ENCODE results near the gene MYH10.
A peak's percentile ranks its signal among the peaks of the same experiment; 100 is the strongest.

MYH10 gene

DNA sequence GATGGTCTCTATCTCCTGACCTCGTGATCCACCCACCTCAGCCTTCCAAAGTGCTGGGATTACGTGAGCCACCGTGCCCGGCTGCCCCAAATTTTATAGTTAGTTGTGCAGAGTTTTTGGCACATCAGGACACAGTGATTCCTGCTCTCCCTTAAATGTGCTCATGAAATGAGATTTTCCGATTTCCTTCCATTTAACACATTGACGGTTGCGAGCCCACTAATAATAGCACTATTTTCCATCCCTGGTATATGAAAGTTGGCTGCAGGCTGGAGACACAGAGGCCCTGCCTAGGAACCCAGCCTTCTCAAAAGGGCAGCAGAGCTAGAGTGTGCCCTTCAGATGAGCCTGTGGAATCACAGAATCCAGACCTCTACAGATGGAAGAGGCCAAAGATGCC lies 17.4 kb upstream of the MYH10 start:
- no peak for DNase-seq

- no peak for DNase-seq
Measured at GRCh38 chr17:8647202-8647601, 16.7 kb upstream of the MYH10 start.

- DNase-seq: no peak
Measured at GRCh38 chr17:8644507-8644902, 14.0 kb upstream of the MYH10 start.

DNA sequence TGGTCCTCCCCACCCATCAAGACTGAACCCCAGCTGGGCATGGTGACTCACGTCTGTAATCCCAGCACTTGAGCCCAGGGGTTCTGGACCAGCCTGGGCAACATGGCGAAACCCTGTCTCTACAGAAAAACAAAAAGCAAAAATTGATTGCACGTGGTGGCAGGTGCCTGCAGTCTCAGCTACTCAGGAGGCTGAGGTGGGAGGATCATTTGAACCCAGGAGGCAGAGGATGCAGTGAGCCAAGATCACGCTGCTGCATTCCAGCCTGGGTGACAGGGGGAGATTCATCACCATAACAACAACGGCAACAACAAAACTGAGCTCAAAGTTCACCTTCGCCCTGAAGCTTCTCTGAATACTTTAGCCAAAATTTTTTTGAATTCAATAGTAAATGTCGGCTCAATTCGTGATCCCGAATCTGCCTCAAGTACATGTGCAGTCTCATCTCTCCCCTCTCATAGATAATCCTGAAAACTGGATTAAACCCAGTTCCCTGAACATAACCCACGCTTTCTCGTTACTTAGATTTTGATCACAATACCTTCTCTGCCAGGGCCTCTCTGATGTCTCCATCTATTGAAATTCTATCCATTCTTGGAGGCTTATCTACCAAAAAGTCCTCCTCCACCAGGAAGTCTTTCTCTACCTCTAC lies 13.5 kb upstream of the MYH10 start:
- no peak for DNase-seq

DNA sequence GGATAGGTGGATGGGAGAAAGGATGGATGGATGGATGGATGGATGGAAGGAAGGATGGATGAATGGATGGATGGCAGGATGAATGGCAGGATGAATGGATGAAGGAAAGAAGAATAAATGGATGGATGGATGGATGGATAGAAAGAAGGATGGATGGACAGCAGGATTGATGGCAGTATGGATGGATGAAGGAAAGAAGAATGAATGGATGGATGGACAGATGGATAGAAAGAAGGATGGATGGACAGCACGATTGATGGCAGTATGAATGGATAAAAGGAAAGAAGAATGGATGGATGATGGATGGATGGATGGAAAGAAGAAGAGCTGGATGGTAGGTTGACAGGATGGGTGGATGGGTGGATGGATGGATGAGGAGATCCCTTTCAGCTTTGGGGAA lies 9.2 kb upstream of the MYH10 start:
- no peak for DNase-seq

GRCh38 chr17:8632061-8632460 lies 1.5 kb upstream of the MYH10 start:
- peak in 1 of 3 experiments; percentile 26 for DNase-seq

GRCh38 chr17:8631554-8631877 lies 991 bp upstream of the MYH10 start:
- no peak for DNase-seq

DNA sequence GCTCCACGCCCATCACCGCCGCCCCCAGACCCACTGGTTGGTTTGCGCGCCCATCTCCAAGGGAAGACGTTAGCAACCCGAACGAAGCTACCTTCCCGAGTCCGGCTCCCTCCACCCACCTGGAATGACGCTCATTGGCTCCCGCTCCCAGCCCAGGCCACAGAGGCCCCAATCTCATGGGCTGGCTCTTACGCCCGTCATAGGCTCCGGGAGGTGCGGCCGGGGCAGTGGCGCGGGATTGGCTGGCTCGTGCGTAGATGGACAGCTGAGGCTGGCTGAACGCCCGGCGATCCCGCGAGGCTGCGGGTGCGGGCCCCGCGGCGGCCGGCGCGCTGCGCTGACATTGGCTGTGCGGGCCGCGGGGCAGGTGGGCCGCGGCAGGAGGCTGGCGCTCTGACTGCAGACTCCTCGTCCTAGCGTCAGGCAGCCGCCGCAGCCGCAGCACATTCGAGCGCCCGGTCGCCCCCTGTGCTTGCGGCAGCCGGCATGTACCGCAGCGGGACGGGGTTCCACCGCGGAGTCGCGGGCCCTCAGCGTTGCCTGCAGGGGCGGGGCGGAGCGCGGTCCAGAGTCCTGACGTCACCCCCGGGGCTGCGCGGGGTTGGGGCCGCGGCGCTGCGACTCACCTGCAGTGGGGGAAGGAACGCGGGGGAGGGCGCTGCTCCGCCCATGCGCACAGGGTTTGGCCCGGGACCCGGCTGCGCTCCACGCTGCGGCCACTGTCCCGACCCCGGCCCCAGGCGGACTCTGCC lies 453 bp upstream of the MYH10 start:
- DNase-seq: peak; percentile 95 to 99 (median 97)

DNA sequence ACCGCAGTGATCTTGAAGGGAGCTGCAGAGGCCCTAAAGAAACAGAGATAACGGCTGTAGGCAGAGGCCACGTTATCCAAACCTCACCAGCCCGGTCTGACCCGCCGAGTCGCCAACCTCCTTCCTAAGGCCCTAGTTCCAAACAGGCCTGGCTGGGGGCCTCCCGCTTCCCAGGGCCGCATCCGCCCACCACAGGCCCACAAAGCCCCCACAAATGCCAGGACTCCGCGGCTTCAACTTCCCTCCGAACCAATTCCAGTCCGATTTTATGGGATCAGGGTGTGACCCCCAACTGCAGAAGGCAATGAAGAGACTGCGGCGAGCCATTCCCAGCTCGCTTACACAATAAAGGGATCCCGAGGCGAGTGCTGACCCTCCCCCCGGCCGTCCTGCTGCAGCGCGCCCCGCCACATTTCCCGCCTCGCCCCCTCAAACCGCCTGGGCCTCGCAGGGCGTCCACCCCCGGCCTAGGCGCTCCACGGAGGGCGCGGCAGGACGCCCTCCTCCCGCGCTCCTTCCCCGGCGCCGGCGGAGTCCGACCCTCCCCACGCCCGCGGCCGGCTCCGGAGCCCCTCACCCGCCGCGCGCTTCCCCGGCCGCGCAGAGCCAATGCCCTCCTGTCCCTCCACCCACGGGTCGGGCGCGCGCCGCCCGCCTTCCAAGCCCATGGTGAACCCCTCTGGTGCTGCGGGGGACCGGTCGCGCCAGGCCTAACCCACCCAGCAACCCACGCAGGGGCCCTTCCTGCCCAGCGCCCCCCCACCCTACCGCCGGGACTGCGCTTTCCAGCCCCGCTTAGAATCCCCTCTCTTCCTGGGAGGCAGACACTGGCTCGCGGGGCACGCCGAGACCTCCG lies 926 bp downstream of the MYH10 start:
- peak; percentile 26 to 64 (median 50) for DNase-seq

- peak in 2 of 3 experiments; percentile 7 to 31 for DNase-seq
Measured at GRCh38 chr17:8628609-8629169, 1.8 kb downstream of the MYH10 start.

DNA sequence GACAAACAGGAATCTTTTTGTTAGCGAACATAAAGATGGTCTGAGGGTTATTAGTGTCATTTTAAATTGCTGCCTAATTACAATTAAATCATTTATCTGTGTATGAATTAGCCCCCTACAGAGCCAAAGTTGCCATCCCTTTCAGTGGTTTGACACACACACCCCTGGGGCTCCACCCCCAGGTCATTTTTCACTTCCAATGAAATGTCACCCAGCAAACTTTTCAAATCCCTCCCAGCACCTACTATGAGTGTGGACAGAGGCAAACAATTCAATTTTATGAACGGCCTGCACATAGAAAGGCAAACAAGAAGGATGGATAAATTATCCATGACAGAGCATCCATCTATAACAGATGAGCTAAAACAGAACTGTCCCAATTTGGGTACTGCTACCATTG lies 2.4 kb downstream of the MYH10 start:
- DNase-seq: peak in 2 of 3 experiments; percentile 6 to 30

DNA sequence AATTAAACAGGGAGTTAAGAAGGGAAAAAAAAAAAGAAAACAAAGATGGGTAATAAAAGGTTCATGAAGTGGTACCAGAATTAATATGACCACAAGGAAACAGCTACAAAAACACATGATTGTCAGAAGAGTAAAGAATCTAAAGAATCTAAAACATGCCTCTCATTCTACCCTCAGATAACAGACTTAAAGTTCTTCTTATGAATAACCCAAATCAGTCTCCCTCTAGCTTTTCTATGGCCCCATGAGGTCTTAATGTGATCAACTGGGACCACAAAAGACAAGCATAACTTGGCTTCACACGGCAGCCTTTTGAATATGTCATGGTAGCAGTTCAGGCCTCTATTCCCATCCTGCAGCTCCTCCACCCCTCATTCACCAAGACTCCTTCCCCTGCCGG lies 6.9 kb downstream of the MYH10 start:
- DNase-seq: no peak

DNA sequence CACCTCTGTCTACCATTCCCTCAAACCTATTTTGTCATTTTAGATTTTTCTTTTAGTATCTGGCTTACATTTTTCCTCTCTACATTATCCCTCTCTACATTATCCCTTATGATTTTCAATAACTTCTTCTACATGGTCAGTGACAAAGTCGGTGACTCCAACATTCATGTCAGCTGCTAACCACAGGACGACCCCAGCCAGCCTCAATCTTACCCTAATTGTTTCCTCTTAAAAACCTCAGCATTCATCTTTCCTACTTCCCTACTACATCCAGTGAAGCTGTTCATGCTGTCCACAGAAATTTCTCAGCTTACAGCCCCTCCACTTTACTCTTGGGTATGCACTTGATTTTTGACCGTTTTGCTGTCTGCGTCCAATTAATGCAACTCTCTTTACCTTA lies 8.3 kb downstream of the MYH10 start:
- no peak for DNase-seq

- DNase-seq: no peak
Measured at GRCh38 chr17:8621585-8621984, 8.9 kb downstream of the MYH10 start.

GRCh38 chr17:8619294-8619693 lies 11.2 kb downstream of the MYH10 start:
- no peak for DNase-seq

- DNase-seq: no peak
Measured at GRCh38 chr17:8618825-8619224, 11.7 kb downstream of the MYH10 start.

- DNase-seq: no peak
Measured at GRCh38 chr17:8614988-8615387, 15.5 kb downstream of the MYH10 start.

- DNase-seq: no peak
Measured at GRCh38 chr17:8611619-8612298, 18.8 kb downstream of the MYH10 start.

DNA sequence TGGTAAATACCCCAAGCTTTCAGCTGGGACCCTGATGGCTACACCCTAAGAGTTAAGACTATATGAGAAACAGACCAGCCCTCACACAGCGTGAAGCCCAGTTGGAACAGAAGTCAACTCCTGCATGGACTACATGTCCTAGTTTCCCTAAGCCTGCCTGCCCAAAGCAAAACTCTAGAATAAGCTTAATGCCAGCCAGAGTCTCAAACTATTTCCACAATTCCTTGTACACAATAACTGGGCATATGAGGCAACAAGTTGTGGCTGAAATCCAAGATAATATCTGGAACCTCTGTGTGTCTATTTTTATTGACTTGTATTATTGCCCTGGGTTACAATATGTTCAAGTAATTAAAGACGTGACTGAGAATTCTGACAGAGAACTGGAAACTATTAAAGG lies 19.4 kb downstream of the MYH10 start:
- DNase-seq: no peak

DNA sequence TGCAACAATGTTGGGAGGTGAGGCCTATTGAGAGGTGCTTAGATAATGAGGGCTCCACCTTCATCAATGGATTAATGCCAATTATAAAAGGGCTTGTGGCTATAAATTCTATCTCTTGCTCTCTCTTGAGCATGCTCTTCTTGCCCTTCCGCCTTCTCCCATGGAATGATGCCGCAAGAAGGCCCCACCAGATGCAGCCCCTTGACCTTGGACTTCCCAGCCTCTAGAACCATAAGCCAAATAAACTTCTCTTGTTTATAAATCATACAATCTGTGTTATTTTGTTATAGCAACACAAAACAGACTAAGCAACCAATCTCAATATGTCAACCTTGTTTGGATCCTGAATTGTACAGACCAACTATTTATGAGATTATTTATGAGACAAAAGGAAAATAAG lies 20.0 kb downstream of the MYH10 start:
- no peak for DNase-seq

DNA sequence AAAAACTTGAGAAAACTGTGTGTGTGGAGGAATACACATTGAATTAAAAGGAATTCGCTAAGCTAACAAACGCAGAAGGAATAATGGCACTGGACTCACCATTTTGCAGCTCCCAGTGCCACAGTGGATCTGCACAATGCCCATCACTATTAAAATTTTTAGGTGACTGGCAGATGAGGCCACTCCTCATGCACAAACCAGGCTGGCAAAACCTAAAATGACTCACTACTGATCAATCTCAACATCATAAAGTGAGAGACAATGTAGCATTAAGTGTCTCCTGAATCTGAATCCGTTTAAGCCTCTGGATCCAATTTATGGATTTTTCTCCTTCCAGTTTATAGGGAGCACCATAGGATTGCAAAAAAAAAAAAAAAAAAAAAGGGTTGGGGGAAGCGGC lies 20.6 kb downstream of the MYH10 start:
- DNase-seq: no peak

GRCh38 chr17:8608001-8608400 lies 22.5 kb downstream of the MYH10 start:
- no peak for DNase-seq

GRCh38 chr17:8606401-8606800 lies 24.1 kb downstream of the MYH10 start:
- peak in 1 of 3 experiments; percentile 5 for DNase-seq

Measured in NCI-H1417 (cell line).